Caco-2 (cell line): ENCODE results near the gene KRT73. TPM values are rescaled to one million over a fixed set of nuclear protein-coding genes. Genes with fewer than 3 reads are reported as not detected.

Source experiments
- BruUV-seq: library from RNA; stranded (reverse); fragments of 400-500 nt; replicated peaks from 2 replicates; lab custom pipeline; 2021; lab: Mats Ljungman, UMichigan
- CTCF ChIA-PET: fragments of 300-600 bp; sonication (Branson Sonifier 250); formaldehyde crosslinking; loops from one replicate; lab custom pipeline; 2022; ENCODE audit warnings: antibody characterized with exemption; lab: Charles Lee
- POLR2A ChIA-PET: fragments of 300-600 bp; sonication (Branson Sonifier 250); formaldehyde crosslinking; loops from one replicate; lab custom pipeline; 2022; ENCODE audit warnings: antibody characterized with exemption; lab: Charles Lee
- DNase-seq, 2 experiments: peaks; one replicate each; pipeline versions ENCODE4 v3.0.0 to v3.0.0-alpha.2; 2020 to 2022
- H3K27me3 ChIP-seq: replicated peaks from 2 replicates; pipeline ENCODE4 v1.6.0; 2011; ENCODE audit warnings: low read length; ENCODE audit not compliant: control insufficient read depth, insufficient read depth
- H3K36me3 ChIP-seq: 2 replicates; pipeline ENCODE4 v1.5.1; 2011; ENCODE audit warnings: low read length; ENCODE audit not compliant: control insufficient read depth, insufficient read depth
- H3K4me1 ChIP-seq: fragments of 250-450 bp; sonication (Bioruptor Pico); 2 replicates; pipeline ENCODE4 v1.5.1; 2020; ENCODE audit warnings: mild to moderate bottlenecking
- H3K4me3 ChIP-seq: 2 replicates; pipeline ENCODE4 v1.5.1; 2011; ENCODE audit warnings: low read depth, mild to moderate bottlenecking, control low read depth, low read length
- H3K9me3 ChIP-seq: fragments of 250-450 bp; sonication (Bioruptor Pico); 2 replicates; pipeline ENCODE4 v1.5.1; 2020; ENCODE audit warnings: mild to moderate bottlenecking, moderate library complexity
- H3K27ac Mint-ChIP-seq: one replicate; pipeline ENCODE4 v1.8.0; 2022; ENCODE audit warnings: mixed read lengths; ENCODE audit not compliant: unreplicated experiment
- H3K27me3 Mint-ChIP-seq: one replicate; pipeline ENCODE4 v1.8.0; 2022; ENCODE audit warnings: mixed read lengths; ENCODE audit not compliant: insufficient read depth, unreplicated experiment
- H3K36me3 Mint-ChIP-seq: one replicate; pipeline ENCODE4 v1.8.0; 2022; ENCODE audit warnings: mild to moderate bottlenecking, mixed read lengths; ENCODE audit not compliant: insufficient read depth, unreplicated experiment
- H3K4me1 Mint-ChIP-seq: one replicate; pipeline ENCODE4 v1.8.0; 2022; ENCODE audit warnings: low read depth, mixed read lengths; ENCODE audit not compliant: unreplicated experiment
- H3K4me3 Mint-ChIP-seq: one replicate; pipeline ENCODE4 v1.8.0; 2022; ENCODE audit warnings: mild to moderate bottlenecking, moderate library complexity, mixed read lengths; ENCODE audit not compliant: unreplicated experiment
- H3K9me3 Mint-ChIP-seq: one replicate; pipeline ENCODE4 v1.8.0; 2022; ENCODE audit warnings: mixed read lengths; ENCODE audit not compliant: unreplicated experiment
- CTCF ChIP-seq, 2 experiments: fragments of 200-600 bp in 1 of 2; IDR thresholded peaks; 1 replicate in 1 of 2; 2 replicates in 1 of 2; pipeline versions ENCODE4 v1.5.1 to v1.8.0; 2011 to 2022; ENCODE audit warnings: antibody characterized with exemption in 1 of 2, control low read depth in 1 of 2, inconsistent platforms in 1 of 2, low read depth in 1 of 2, low read length in 1 of 2, mild to moderate bottlenecking in 1 of 2, moderate library complexity in 1 of 2; ENCODE audit not compliant: insufficient read depth in 1 of 2, severe bottlenecking in 1 of 2, unreplicated experiment in 1 of 2
- intact Hi-C: fragments of 100-400 bp; cut with micrococcal nuclease; formaldehyde crosslinking; loops from one replicate; pipeline ENCODE4 v1.10.0; 2022; ENCODE audit not compliant: unreplicated experiment
- total RNA-seq: library from RNA; stranded (reverse); gene quantifications from 2 replicates; pipeline ENCODE4 v1.2.3, GENCODE V29; 2022

Gene KRT73
- total RNA-seq, 1 experiment from 2014 or later: not detected

GRCh38 chr12:52655251-52655650 is 36.9 kb upstream of the KRT73 start:
- CTCF ChIA-PET: no interaction called here
- no peak for DNase-seq
- H3K27me3 Mint-ChIP-seq: peaks cover 23% of the 10 kb centered on the region
- no peaks in the 10 kb centered on the region for H3K36me3 ChIP-seq
- intact Hi-C loops: no loop called here
- POLR2A ChIA-PET: no interaction called here
- H3K9me3 Mint-ChIP-seq: no peaks in the 10 kb centered on the region
- H3K27me3 ChIP-seq: no peaks in the 10 kb centered on the region; the same call in none of the 2 replicates
- no peak overlapping the region for H3K4me3 Mint-ChIP-seq
- no peaks in the 10 kb centered on the region for H3K4me1 ChIP-seq
- H3K4me1 Mint-ChIP-seq: no peaks in the 10 kb centered on the region
- no peaks in the 10 kb centered on the region for H3K9me3 ChIP-seq
- no peaks in the 10 kb centered on the region for H3K36me3 Mint-ChIP-seq
- BruUV-seq: no TSS peak
- no peak for TF ChIP-seq CTCF (IDR thresholded peaks at IDR 0.05; ENCODE audit: insufficient read depth in 1 of 2, low read depth in 1 of 2, low read length in 1 of 2, severe bottlenecking in 1 of 2, unreplicated experiment in 1 of 2)
- no peak overlapping the region for H3K4me3 ChIP-seq
- H3K27ac Mint-ChIP-seq: no peak overlapping the region

DNA sequence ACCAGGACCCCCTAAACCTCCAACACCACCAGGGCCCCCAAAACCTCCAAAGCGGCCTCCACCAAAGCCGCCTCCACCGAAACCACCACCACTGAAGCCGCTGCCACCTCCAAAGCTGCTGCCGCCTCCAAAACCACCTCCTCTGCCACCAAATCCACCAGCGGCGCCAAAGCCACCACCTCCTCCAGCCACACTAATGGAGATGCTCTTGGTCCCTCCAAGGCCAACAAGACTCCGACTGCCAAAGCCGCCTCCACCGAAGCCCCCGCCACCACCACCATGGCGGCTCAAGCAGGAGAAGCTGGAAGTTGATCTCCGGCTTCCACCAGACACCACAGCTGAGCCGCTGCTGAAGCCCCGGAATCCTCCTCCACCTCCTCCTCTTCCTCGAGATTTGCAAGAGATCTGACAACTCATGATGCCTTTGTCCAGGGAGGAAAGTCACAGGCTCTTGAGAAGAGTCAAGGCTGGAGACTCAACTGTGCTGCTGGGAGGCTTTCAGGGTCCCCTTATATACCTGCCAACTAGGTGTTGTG is 33.4 kb upstream of the KRT73 start, which contains the start of gene KRT2:
Gene KRT2 (minus strand): TSS at position 486 of the 536 bp plus-strand sequence. CDS start 69 bp downstream, at position 417.
- Histone ChIP-seq H3K9me3 (no peaks in the 10 kb centered on the region), H3K4me1 (no peaks in the 10 kb centered on the region), H3K4me3 (no peak within 1 kb of the TSS), H3K27me3 (no peaks in the 10 kb centered on the region; the same call in 1 of the 2 replicates), H3K36me3 (no peaks in the 10 kb centered on the region)
- TF ChIP-seq CTCF (IDR thresholded peaks at IDR 0.05; ENCODE audit: insufficient read depth in 1 of 2, low read depth in 1 of 2, low read length in 1 of 2, severe bottlenecking in 1 of 2, unreplicated experiment in 1 of 2): no peak
- Mint-ChIP-seq H3K4me1 (no peaks in the 10 kb centered on the region), H3K27ac (no peak within 1 kb of the TSS), H3K9me3 (no peaks in the 10 kb centered on the region), H3K27me3 (peaks cover 14% of the 10 kb centered on the region), H3K36me3 (no peaks in the 10 kb centered on the region), H3K4me3 (no peak within 1 kb of the TSS)
- no peak for DNase-seq
- BruUV-seq: no TSS peak
- intact Hi-C loops: no loop called here
- ChIA-PET CTCF (no interaction called here), POLR2A (no interaction called here)

DNA sequence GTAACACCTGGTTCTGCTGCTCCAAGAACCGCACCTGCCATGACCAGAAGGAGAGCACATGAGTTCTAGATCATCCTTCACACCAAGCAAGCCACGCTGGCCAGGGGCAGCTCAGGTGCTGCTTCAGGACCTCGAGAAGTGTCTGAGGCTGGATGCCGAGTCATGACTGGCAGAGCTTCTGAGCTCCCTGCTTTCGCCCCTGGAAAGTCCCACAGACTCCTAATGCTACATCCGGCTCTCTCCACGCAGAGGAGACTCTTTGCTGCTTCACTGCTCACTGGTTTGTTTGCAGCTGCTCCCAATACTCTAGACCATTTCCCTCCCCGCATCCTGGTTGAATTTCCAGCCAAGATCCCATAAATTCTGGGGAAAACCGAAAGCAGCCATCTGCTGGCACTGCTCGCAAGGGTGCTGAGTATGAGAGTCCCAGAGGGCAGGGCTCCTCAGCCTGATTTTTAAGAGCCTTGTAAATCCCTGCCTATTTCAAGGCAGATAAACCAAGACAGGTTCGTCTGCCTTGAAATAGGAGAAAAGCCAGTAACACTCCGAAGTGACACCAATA is 32.2 kb upstream of the KRT73 start:
- TF ChIP-seq CTCF (IDR thresholded peaks at IDR 0.05; ENCODE audit: insufficient read depth in 1 of 2, low read depth in 1 of 2, low read length in 1 of 2, severe bottlenecking in 1 of 2, unreplicated experiment in 1 of 2): no peak
- intact Hi-C loops: no loop called here
- Histone ChIP-seq H3K27me3 (no peaks in the 10 kb centered on the region; the same call in 1 of the 2 replicates), H3K4me3 (no peak overlapping the region), H3K36me3 (no peaks in the 10 kb centered on the region), H3K9me3 (no peaks in the 10 kb centered on the region), H3K4me1 (no peaks in the 10 kb centered on the region)
- ChIA-PET CTCF (no interaction called here), POLR2A (no interaction called here)
- Mint-ChIP-seq H3K27me3 (peaks cover 18% of the 10 kb centered on the region), H3K36me3 (no peaks in the 10 kb centered on the region), H3K27ac (no peak overlapping the region), H3K4me1 (no peaks in the 10 kb centered on the region), H3K9me3 (no peaks in the 10 kb centered on the region), H3K4me3 (no peak overlapping the region)
- no TSS peak for BruUV-seq
- DNase-seq: no peak
